HEK293 (cell line): ENCODE data around the gene MX1.

Experiments
- CTCF ChIA-PET: fragments of 350-600 bp; formaldehyde crosslinking; extraction: SDS; loops from one replicate; lab custom pipeline; 2021; ENCODE audit warnings: antibody characterized with exemption; lab: Yijun Ruan, JAX
- POLR2A ChIA-PET: fragments of 300-600 bp; formaldehyde crosslinking; extraction: SDS; loops from one replicate; lab custom pipeline; 2020; ENCODE audit warnings: antibody characterized with exemption, inconsistent platforms; lab: Yijun Ruan, JAX
- H3K27ac ChIP-seq: fragments of 200-500 bp; sonication (Bioruptor generic); 2 replicates; pipeline ENCODE4 v1.5.1; 2014; ENCODE audit warnings: low read depth, low read length, control low read depth, inconsistent platforms; ENCODE audit errors: extremely low read depth
- H3K36me3 ChIP-seq, 2 experiments: fragments of 200-500 bp in 1 of 2; sonication (Bioruptor generic) in 1 of 2; 1 replicate in 1 of 2; 2 replicates in 1 of 2; pipeline ENCODE4 v1.5.1; 2014 to 2017; ENCODE audit warnings: inconsistent platforms in 2 of 2, low read length in 2 of 2; ENCODE audit not compliant: control insufficient read depth in 2 of 2, insufficient read depth in 1 of 2
- H3K4me1 ChIP-seq: fragments of 200-500 bp; sonication (Bioruptor generic); 2 replicates; pipeline ENCODE4 v1.5.1; 2014; ENCODE audit warnings: mild to moderate bottlenecking, low read length, inconsistent platforms; ENCODE audit not compliant: control insufficient read depth, insufficient read depth
- H3K4me3 ChIP-seq: 2 replicates; pipeline ENCODE4 v1.5.1; 2011; ENCODE audit warnings: low read depth, mild to moderate bottlenecking, control low read depth, low read length, moderate library complexity
- H3K9me3 ChIP-seq: fragments of 200-500 bp; sonication (Bioruptor generic); 2 replicates; pipeline ENCODE4 v1.5.1; 2014; ENCODE audit warnings: low read depth, low read length, inconsistent platforms; ENCODE audit not compliant: control insufficient read depth, insufficient read depth
- GLIS1 ChIP-seq: fragments of 450-650 bp; formaldehyde crosslinking; IDR thresholded peaks from 2 replicates; pipeline ENCODE4 v1.5.1; 2016; ENCODE audit warnings: missing biosample characterization, missing genetic modification characterization
- HOXC10 ChIP-seq: sonication (generic); formaldehyde crosslinking; IDR thresholded peaks from 2 replicates; pipeline ENCODE4 v1.8.1; 2023; ENCODE audit warnings: mild to moderate bottlenecking, missing genetic modification reagents
- MEIS1 ChIP-seq: sonication (generic); formaldehyde crosslinking; IDR thresholded peaks from 2 replicates; pipeline ENCODE4 v1.8.1; 2022; ENCODE audit warnings: missing genetic modification reagents, mild to moderate bottlenecking, borderline replicate concordance
- MZF1 ChIP-seq: fragments of 450-650 bp; formaldehyde crosslinking; IDR thresholded peaks from 2 replicates; pipeline ENCODE4 v1.5.1; 2017; ENCODE audit warnings: missing biosample characterization, missing genetic modification characterization, borderline replicate concordance
- REPIN1 ChIP-seq: fragments of 450-650 bp; formaldehyde crosslinking; IDR thresholded peaks from 2 replicates; pipeline ENCODE4 v1.5.1; 2017; ENCODE audit warnings: missing biosample characterization, missing genetic modification characterization, low read depth
- SETDB1 ChIP-seq: IDR thresholded peaks from one replicate; pipeline ENCODE4 v1.6.1; 2017; ENCODE audit warnings: mild to moderate bottlenecking, low read length, moderate library complexity, mixed read lengths; ENCODE audit not compliant: insufficient read length
- SP2 ChIP-seq: fragments of 450-650 bp; formaldehyde crosslinking; IDR thresholded peaks from 2 replicates; pipeline ENCODE4 v1.5.1; 2016; ENCODE audit warnings: missing biosample characterization, missing genetic modification characterization
- SP7 ChIP-seq: fragments of 450-650 bp; formaldehyde crosslinking; IDR thresholded peaks from 2 replicates; pipeline ENCODE4 v1.5.1; 2016; ENCODE audit warnings: missing biosample characterization, missing genetic modification characterization
- WT1 ChIP-seq: fragments of 450-650 bp; formaldehyde crosslinking; IDR thresholded peaks from 2 replicates; pipeline ENCODE4 v1.5.1; 2016; ENCODE audit warnings: missing biosample characterization, missing genetic modification characterization
- ZNF133 ChIP-seq: fragments of 450-650 bp; formaldehyde crosslinking; IDR thresholded peaks from 2 replicates; pipeline ENCODE4 v1.5.1; 2016; ENCODE audit warnings: missing biosample characterization, missing genetic modification characterization
- ZNF146 ChIP-seq: fragments of 450-650 bp; formaldehyde crosslinking; IDR thresholded peaks from 2 replicates; pipeline ENCODE4 v1.5.1; 2016; ENCODE audit warnings: missing biosample characterization, missing genetic modification characterization
- ZNF223 ChIP-seq: fragments of 450-650 bp; formaldehyde crosslinking; IDR thresholded peaks from 2 replicates; pipeline ENCODE4 v1.5.1; 2016; ENCODE audit warnings: missing biosample characterization, missing genetic modification characterization
- ZNF266 ChIP-seq: fragments of 450-650 bp; formaldehyde crosslinking; IDR thresholded peaks from 2 replicates; pipeline ENCODE4 v1.5.1; 2016; ENCODE audit warnings: missing biosample characterization, missing genetic modification characterization, low read depth
- ZNF350 ChIP-seq: fragments of 450-650 bp; formaldehyde crosslinking; IDR thresholded peaks from 2 replicates; pipeline ENCODE4 v1.5.0; 2017; ENCODE audit warnings: missing biosample characterization, mild to moderate bottlenecking, missing genetic modification characterization
- ZNF362 ChIP-seq: fragments of 450-650 bp; formaldehyde crosslinking; IDR thresholded peaks from 2 replicates; pipeline ENCODE4 v1.5.1; 2016; ENCODE audit warnings: missing biosample characterization, missing genetic modification characterization
- ZNF514 ChIP-seq: fragments of 450-650 bp; formaldehyde crosslinking; IDR thresholded peaks from 2 replicates; pipeline ENCODE4 v1.5.1; 2016; ENCODE audit warnings: missing biosample characterization, missing genetic modification characterization
- ZNF518A ChIP-seq: fragments of 450-650 bp; formaldehyde crosslinking; conservative IDR thresholded peaks from 2 replicates; pipeline ENCODE4 v1.5.1; 2016; ENCODE audit warnings: low read depth, missing biosample characterization, missing genetic modification characterization
- ZSCAN4 ChIP-seq: fragments of 450-650 bp; formaldehyde crosslinking; IDR thresholded peaks from 2 replicates; pipeline ENCODE4 v1.5.1; 2017; ENCODE audit warnings: missing biosample characterization, missing genetic modification characterization
- TF ChIP-seq, protein P1 (sequence below): fragments of 450-650 bp; formaldehyde crosslinking; IDR thresholded peaks from 2 replicates; pipeline ENCODE4 v1.5.1; 2016; ENCODE audit warnings: missing biosample characterization, missing genetic modification characterization
- TF ChIP-seq, protein P2 (sequence below): fragments of 450-650 bp; formaldehyde crosslinking; IDR thresholded peaks from 2 replicates; pipeline ENCODE4 v1.5.1; 2016; ENCODE audit warnings: missing biosample characterization, missing genetic modification characterization
- TF ChIP-seq, protein P3 (sequence below): fragments of 450-650 bp; formaldehyde crosslinking; IDR thresholded peaks from 2 replicates; pipeline ENCODE4 v1.5.1; 2017; ENCODE audit warnings: missing biosample characterization, missing genetic modification characterization

Gene MX1

GRCh38 chr21:41446586-41446985, 20.5 kb downstream of the MX1 start:
- Histone ChIP-seq H3K27ac (no peak overlapping the region), H3K9me3 (no peaks in the 10 kb centered on the region), H3K36me3 (no peaks in the 10 kb centered on the region), H3K4me3 (no peak overlapping the region), H3K4me1 (no peaks in the 10 kb centered on the region)
- TF ChIP-seq GLIS1 (tag by site-specific recombination), result 0 out of 2 replicates have a peak, but pooled peaks have one; percentile 18
- TF ChIP-seq WT1 (tag by site-specific recombination), result no peak
- TF ChIP-seq, protein P1, sequence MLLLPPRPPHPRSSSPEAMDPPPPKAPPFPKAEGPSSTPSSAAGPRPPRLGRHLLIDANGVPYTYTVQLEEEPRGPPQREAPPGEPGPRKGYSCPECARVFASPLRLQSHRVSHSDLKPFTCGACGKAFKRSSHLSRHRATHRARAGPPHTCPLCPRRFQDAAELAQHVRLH (tag by site-specific recombination), result no peak
- TF ChIP-seq ZNF133 (tag by site-specific recombination), result no peak
- no peak for TF ChIP-seq HOXC10 (CRISPR knock-in tag)
- ChIA-PET POLR2A (no interaction called here), CTCF (interaction anchor here (0.6 to 0.9 kb wide), 3 partner anchors 22 to 244 kb away, joined by 3 read pairs; no protein-coding TSS in a partner anchor)

GRCh38 chr21:41447356-41447755, 21.3 kb downstream of the MX1 start:
- TF ChIP-seq MEIS1 (CRISPR knock-in tag) (no peak), SP7 (no peak), SP2 (tag by site-specific recombination) (no peak), ZNF514 (tag by site-specific recombination) (no peak), MZF1 (tag by site-specific recombination) (no peak), SETDB1 (no peak)
- H3K4me1 ChIP-seq, result no peaks in the 10 kb centered on the region
- no peaks in the 10 kb centered on the region for H3K36me3 ChIP-seq
- ChIA-PET CTCF (interaction anchor here (0.6 to 0.9 kb wide), 2 partner anchors 23 to 243 kb away, joined by 3 read pairs; no protein-coding TSS in a partner anchor), POLR2A (no interaction called here)
- H3K4me3 ChIP-seq, result no peak overlapping the region
- H3K9me3 ChIP-seq, result no peaks in the 10 kb centered on the region
- no peak overlapping the region for H3K27ac ChIP-seq

DNA sequence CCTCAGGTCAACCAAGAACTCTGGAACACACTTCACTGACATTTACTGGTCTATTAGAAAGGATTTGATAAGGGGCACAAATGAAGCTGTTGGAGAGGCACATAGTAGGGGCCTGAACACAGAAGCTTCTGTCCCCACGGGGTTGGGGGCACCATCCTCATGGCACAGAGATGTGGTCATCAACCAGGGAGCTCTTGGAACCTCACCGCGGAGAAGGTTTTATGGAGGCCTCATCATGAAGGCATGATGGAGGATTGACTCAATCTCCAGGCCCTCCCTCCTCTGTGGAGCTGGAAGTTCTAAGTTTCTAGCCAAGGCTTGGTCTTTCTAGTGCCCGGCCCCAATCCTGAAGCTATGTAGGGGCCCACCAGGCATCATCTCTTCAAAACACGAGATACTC, 23.6 kb downstream of the MX1 start:
- no peaks in the 10 kb centered on the region for H3K9me3 ChIP-seq
- H3K4me3 ChIP-seq, result no peak overlapping the region
- H3K4me1 ChIP-seq, result no peaks in the 10 kb centered on the region
- no peaks in the 10 kb centered on the region for H3K36me3 ChIP-seq
- no peak overlapping the region for H3K27ac ChIP-seq
- CTCF ChIA-PET, result interaction anchor here (0.7 to 2.0 kb wide), 3 partner anchors 70 to 166 kb away, joined by 3 to 6 read pairs (median 6); no protein-coding TSS in a partner anchor
- POLR2A ChIA-PET, result no interaction called here
- TF ChIP-seq REPIN1 (tag by site-specific recombination) (no peak), ZNF146 (no peak), ZNF518A (no peak), ZNF223 (tag by site-specific recombination) (no peak), ZNF350 (tag by site-specific recombination) (no peak), WT1 (tag by site-specific recombination) (no peak), ZNF362 (no peak), ZSCAN4 (no peak), ZNF266 (tag by site-specific recombination) (no peak)
- TF ChIP-seq, protein P2, sequence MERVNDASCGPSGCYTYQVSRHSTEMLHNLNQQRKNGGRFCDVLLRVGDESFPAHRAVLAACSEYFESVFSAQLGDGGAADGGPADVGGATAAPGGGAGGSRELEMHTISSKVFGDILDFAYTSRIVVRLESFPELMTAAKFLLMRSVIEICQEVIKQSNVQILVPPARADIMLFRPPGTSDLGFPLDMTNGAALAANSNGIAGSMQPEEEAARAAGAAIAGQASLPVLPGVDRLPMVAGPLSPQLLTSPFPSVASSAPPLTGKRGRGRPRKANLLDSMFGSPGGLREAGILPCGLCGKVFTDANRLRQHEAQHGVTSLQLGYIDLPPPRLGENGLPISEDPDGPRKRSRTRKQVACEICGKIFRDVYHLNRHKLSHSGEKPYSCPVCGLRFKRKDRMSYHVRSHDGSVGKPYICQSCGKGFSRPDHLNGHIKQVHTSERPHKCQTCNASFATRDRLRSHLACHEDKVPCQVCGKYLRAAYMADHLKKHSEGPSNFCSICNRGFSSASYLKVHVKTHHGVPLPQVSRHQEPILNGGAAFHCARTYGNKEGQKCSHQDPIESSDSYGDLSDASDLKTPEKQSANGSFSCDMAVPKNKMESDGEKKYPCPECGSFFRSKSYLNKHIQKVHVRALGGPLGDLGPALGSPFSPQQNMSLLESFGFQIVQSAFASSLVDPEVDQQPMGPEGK (tag by site-specific recombination), result no peak
- TF ChIP-seq, protein P3, sequence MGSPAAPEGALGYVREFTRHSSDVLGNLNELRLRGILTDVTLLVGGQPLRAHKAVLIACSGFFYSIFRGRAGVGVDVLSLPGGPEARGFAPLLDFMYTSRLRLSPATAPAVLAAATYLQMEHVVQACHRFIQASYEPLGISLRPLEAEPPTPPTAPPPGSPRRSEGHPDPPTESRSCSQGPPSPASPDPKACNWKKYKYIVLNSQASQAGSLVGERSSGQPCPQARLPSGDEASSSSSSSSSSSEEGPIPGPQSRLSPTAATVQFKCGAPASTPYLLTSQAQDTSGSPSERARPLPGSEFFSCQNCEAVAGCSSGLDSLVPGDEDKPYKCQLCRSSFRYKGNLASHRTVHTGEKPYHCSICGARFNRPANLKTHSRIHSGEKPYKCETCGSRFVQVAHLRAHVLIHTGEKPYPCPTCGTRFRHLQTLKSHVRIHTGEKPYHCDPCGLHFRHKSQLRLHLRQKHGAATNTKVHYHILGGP (tag by site-specific recombination), result no peak
